ENCODE measurements around the gene CITED2. TPM values are rescaled to one million over a fixed set of nuclear protein-coding genes. Genes with fewer than 3 reads are reported as not detected.

Gene CITED2
- polyA plus RNA-seq, 1 of the 3 experiments (the other 2 are of a cell fraction), result 173 TPM

- H3K79me2 ChIP-seq (ENCODE audit: insufficient read depth), result peaks cover 40% of the 10 kb centered on the region
- H3K27me3 ChIP-seq (ENCODE audit: insufficient read depth), result no peaks in the 10 kb centered on the region
- ChIA-PET POLR2A (no interaction called here), CTCF (interaction anchor here (0.6 to 3.1 kb wide), 3 partner anchors 8 to 645 kb away, joined by 3 to 20 read pairs (median 6); no protein-coding TSS in a partner anchor)
- TF ChIP-seq POLR2AphosphoS5 (IDR thresholded peaks at IDR 0.05; ENCODE audit: low read depth, low read length), result peak; percentile 8
- TF ChIP-seq USF1 (IDR thresholded peaks at IDR 0.05; ENCODE audit: borderline replicate concordance, low read depth), result no peak
- peak overlapping the region; percentile 85 for H3K4me2 ChIP-seq
- H3K9ac ChIP-seq, result peak overlapping the region; percentile 98
- peaks cover 18 to 27% of the 10 kb centered on the region in 2 experiments for H3K36me3 ChIP-seq (replicated peaks in 1 of 2; ENCODE audit: control insufficient read depth in 1 of 2, insufficient read depth in 2 of 2, low read length in 1 of 2)
- no peak for DNase-seq
- WGBS (ENCODE audit: low lambda C conversion rate), result 4% methylated on average over 14 of the region's 14 CpGs
- H3K4me1 ChIP-seq (ENCODE audit: control insufficient read depth in 1 of 2, insufficient read depth in 2 of 2, low read depth in 1 of 2, low read length in 1 of 2), result peaks cover 18 to 38% of the 10 kb centered on the region in 2 experiments
- no peaks in the 10 kb centered on the region for H3K9me2 ChIP-seq
- H3K4me3 ChIP-seq (ENCODE audit: low read depth in 2 of 2, low read length in 1 of 2), result peak overlapping the region; percentile 72 to 95
- no peak overlapping the region for H2AFZ ChIP-seq (ENCODE audit: low read depth)
- H3F3A ChIP-seq (replicated peaks; ENCODE audit: insufficient read depth), result peaks cover 45% of the 10 kb centered on the region
- no peaks in the 10 kb centered on the region for H3K9me3 ChIP-seq
- peaks cover 31% of the 10 kb centered on the region for H4K20me1 ChIP-seq (ENCODE audit: insufficient read depth)
- H3K27ac ChIP-seq (ENCODE audit: low read depth in 2 of 2, low read length in 1 of 2), result peak overlapping the region; percentile 76 to 91
Measured at GRCh38 chr6:139372326-139373153, 1.9 kb downstream of the CITED2 start.

- no peaks in the 10 kb centered on the region for H3K27me3 ChIP-seq (ENCODE audit: insufficient read depth)
- WGBS (ENCODE audit: low lambda C conversion rate), result 72% methylated on average over 3 of the region's 3 CpGs
- peak overlapping the region; percentile 76 to 91; a peak in 3 of 4 replicates for H3K27ac ChIP-seq (ENCODE audit: low read depth in 2 of 2, low read length in 1 of 2)
Measured at GRCh38 chr6:139371421-139372203, 2.8 kb downstream of the CITED2 start.

More at GRCh38 chr6:139371421-139372203, 2.8 kb downstream of the CITED2 start:
- no peaks in the 10 kb centered on the region for H3K9me2 ChIP-seq
- no peaks in the 10 kb centered on the region for H3K9me3 ChIP-seq
- POLR2A ChIA-PET, result no interaction called here
- H3K4me1 ChIP-seq (ENCODE audit: control insufficient read depth in 1 of 2, insufficient read depth in 2 of 2, low read depth in 1 of 2, low read length in 1 of 2), result peaks cover 18 to 36% of the 10 kb centered on the region in 2 experiments
- TF ChIP-seq GATA2 (CRISPR knock-in tag; IDR thresholded peaks at IDR 0.05) (no peak), NRF1 (IDR thresholded peaks at IDR 0.05; ENCODE audit: low read depth, low read length) (no peak), TCF12 (IDR thresholded peaks at IDR 0.05) (no peak), FOXJ3 (CRISPR knock-in tag; IDR thresholded peaks at IDR 0.05) (no peak), RCOR1 (IDR thresholded peaks at IDR 0.05; ENCODE audit: low read length) (no peak), EP300 (IDR thresholded peaks at IDR 0.05; ENCODE audit: borderline replicate concordance in 1 of 2, low read depth in 1 of 2, low read length in 1 of 2) (no peak), CHD2 (IDR thresholded peaks at IDR 0.05; ENCODE audit: low read length, partially characterized antibody) (no peak), SIN3A (IDR thresholded peaks at IDR 0.05; ENCODE audit: borderline replicate concordance, low read depth, low read length) (no peak), IRF3 (IDR thresholded peaks at IDR 0.05; ENCODE audit: low read depth, low read length) (no peak), MXI1 (IDR thresholded peaks at IDR 0.05; ENCODE audit: low read depth, low read length) (no peak), MAX (IDR thresholded peaks at IDR 0.05; ENCODE audit: low read depth) (no peak), CTCF (IDR thresholded peaks at IDR 0.05) (no peak)
- peak overlapping the region; percentile 72 to 95; a peak in 3 of 4 replicates for H3K4me3 ChIP-seq (ENCODE audit: low read depth in 2 of 2, low read length in 1 of 2)
- H3K36me3 ChIP-seq (replicated peaks in 1 of 2; ENCODE audit: control insufficient read depth in 1 of 2, insufficient read depth in 2 of 2, low read length in 1 of 2), result peaks cover 18 to 27% of the 10 kb centered on the region in 2 experiments
- peaks cover 45% of the 10 kb centered on the region for H3F3A ChIP-seq (replicated peaks; ENCODE audit: insufficient read depth)
- H4K20me1 ChIP-seq (ENCODE audit: insufficient read depth), result peaks cover 31% of the 10 kb centered on the region
- H3K4me2 ChIP-seq, result peak overlapping the region; percentile 85
- DNase-seq, result no peak
- CTCF ChIA-PET, result no interaction called here
- peaks cover 40% of the 10 kb centered on the region for H3K79me2 ChIP-seq (ENCODE audit: insufficient read depth)
- H2AFZ ChIP-seq (ENCODE audit: low read depth), result no peak overlapping the region
- H3K9ac ChIP-seq, result peak overlapping the region; percentile 98
